ENCODE results near the gene CDCA4. TPM values are rescaled to one million over a fixed set of nuclear protein-coding genes. Genes with fewer than 3 reads are reported as not detected.
"Not testable (repeated sequence)": the region's sequence is repeated elsewhere in the genome, so short reads cannot be mapped to it uniquely, and the experiment has no call there.

The CDCA4 gene
- total RNA-seq, 1 donor from 2014 or later = 47.7 TPM

GRCh38 chr14:105063506-105063905, 42.6 kb upstream of the CDCA4 start:
- Mint-ChIP-seq H3K4me3 (ENCODE audit: low read depth) (peak overlapping the region; percentile 87), H3K4me1 (ENCODE audit: low read depth) (peaks cover 50% of the 10 kb centered on the region), H3K36me3 (ENCODE audit: low read depth) (peaks cover 29% of the 10 kb centered on the region), H3K27ac (peak overlapping the region; percentile 88)
- H3K9me3 Mint-ChIP-seq; DNase-seq (ENCODE audit: low spot score); H3K27me3 Mint-ChIP-seq (ENCODE audit: low read depth): not testable (repeated sequence)
- intact Hi-C loops (cut with micrococcal nuclease) = loop anchor here (10.0 kb wide), 1 partner anchor 231 kb away; no protein-coding TSS in a partner anchor

GRCh38 chr14:105063056-105063455, 42.2 kb upstream of the CDCA4 start:
- no peaks in the 10 kb centered on the region for H3K27me3 Mint-ChIP-seq (ENCODE audit: low read depth)
- H3K4me1 Mint-ChIP-seq (ENCODE audit: low read depth) = peaks cover 54% of the 10 kb centered on the region
- peaks cover 29% of the 10 kb centered on the region for H3K36me3 Mint-ChIP-seq (ENCODE audit: low read depth)
- peak overlapping the region; percentile 87 for H3K4me3 Mint-ChIP-seq (ENCODE audit: low read depth)
- H3K27ac Mint-ChIP-seq = peak overlapping the region; percentile 77
- H3K9me3 Mint-ChIP-seq = no peaks in the 10 kb centered on the region
- no peak for DNase-seq (ENCODE audit: low spot score)
- intact Hi-C loops (cut with micrococcal nuclease) = loop anchor here (10.0 kb wide), 1 partner anchor 232 kb away; no protein-coding TSS in a partner anchor

GRCh38 chr14:105062048-105062433, 41.2 kb upstream of the CDCA4 start:
- Mint-ChIP-seq H3K27ac (peak overlapping the region; percentile 89), H3K36me3 (ENCODE audit: low read depth) (peaks cover 35% of the 10 kb centered on the region), H3K9me3 (no peaks in the 10 kb centered on the region), H3K4me1 (ENCODE audit: low read depth) (peaks cover 49% of the 10 kb centered on the region), H3K27me3 (ENCODE audit: low read depth) (no peaks in the 10 kb centered on the region), H3K4me3 (ENCODE audit: low read depth) (peak overlapping the region; percentile 87)
- intact Hi-C loops (cut with micrococcal nuclease) = loop anchor here (10.0 kb wide), 1 partner anchor 233 kb away; no protein-coding TSS in a partner anchor
- DNase-seq (ENCODE audit: low spot score) = no peak

- H3K4me1 Mint-ChIP-seq (ENCODE audit: low read depth) = peaks cover 48% of the 10 kb centered on the region
- no peaks in the 10 kb centered on the region for H3K27me3 Mint-ChIP-seq (ENCODE audit: low read depth)
- peak overlapping the region; percentile 87 for H3K4me3 Mint-ChIP-seq (ENCODE audit: low read depth)
- peaks cover 39% of the 10 kb centered on the region for H3K36me3 Mint-ChIP-seq (ENCODE audit: low read depth)
- peak overlapping the region; percentile 89 for H3K27ac Mint-ChIP-seq
- intact Hi-C loops (cut with micrococcal nuclease) = loop anchor here (2.0 to 10.0 kb wide), 2 partner anchors 17 to 233 kb away; no protein-coding TSS in a partner anchor
- H3K9me3 Mint-ChIP-seq = no peaks in the 10 kb centered on the region
- DNase-seq (ENCODE audit: low spot score) = no peak
Measured at GRCh38 chr14:105061428-105062047, 40.7 kb upstream of the CDCA4 start.

GRCh38 chr14:105060751-105061427, 40.0 kb upstream of the CDCA4 start:
- no peak for DNase-seq (ENCODE audit: low spot score)
- Mint-ChIP-seq H3K27me3 (ENCODE audit: low read depth) (no peaks in the 10 kb centered on the region), H3K9me3 (no peaks in the 10 kb centered on the region), H3K4me3 (ENCODE audit: low read depth) (peak overlapping the region; percentile 76), H3K36me3 (ENCODE audit: low read depth) (peaks cover 39% of the 10 kb centered on the region), H3K4me1 (ENCODE audit: low read depth) (peaks cover 46% of the 10 kb centered on the region), H3K27ac (peak overlapping the region; percentile 97)
- intact Hi-C loops (cut with micrococcal nuclease) = loop anchor here (1.0 to 10.0 kb wide), 3 partner anchors 16 to 234 kb away; no protein-coding TSS in a partner anchor

GRCh38 chr14:105059925-105060565, 39.2 kb upstream of the CDCA4 start:
- H3K4me3 Mint-ChIP-seq (ENCODE audit: low read depth) = peak overlapping the region; percentile 76
- peaks cover 46% of the 10 kb centered on the region for H3K4me1 Mint-ChIP-seq (ENCODE audit: low read depth)
- no peaks in the 10 kb centered on the region for H3K9me3 Mint-ChIP-seq
- intact Hi-C loops (cut with micrococcal nuclease) = loop anchor here (1.0 to 10.0 kb wide), 4 partner anchors 15 to 421 kb away; no protein-coding TSS in a partner anchor
- H3K27ac Mint-ChIP-seq = peak overlapping the region; percentile 97
- DNase-seq (ENCODE audit: low spot score) = no peak
- peaks cover 45% of the 10 kb centered on the region for H3K36me3 Mint-ChIP-seq (ENCODE audit: low read depth)
- H3K27me3 Mint-ChIP-seq (ENCODE audit: low read depth) = no peaks in the 10 kb centered on the region

- H3K36me3 Mint-ChIP-seq (ENCODE audit: low read depth) = peaks cover 40% of the 10 kb centered on the region
- no peaks in the 10 kb centered on the region for H3K9me3 Mint-ChIP-seq
- DNase-seq (ENCODE audit: low spot score) = no peak
- intact Hi-C loops (cut with micrococcal nuclease) = loop anchor here (2.0 kb wide), 1 partner anchor 422 kb away; no protein-coding TSS in a partner anchor
- peak overlapping the region; percentile 97 for H3K27ac Mint-ChIP-seq
- H3K4me1 Mint-ChIP-seq (ENCODE audit: low read depth) = peaks cover 41% of the 10 kb centered on the region
- peak overlapping the region; percentile 76 for H3K4me3 Mint-ChIP-seq (ENCODE audit: low read depth)
- H3K27me3 Mint-ChIP-seq (ENCODE audit: low read depth) = no peaks in the 10 kb centered on the region
Measured at GRCh38 chr14:105059035-105059924, 38.4 kb upstream of the CDCA4 start.

- DNase-seq (ENCODE audit: low spot score) = no peak
- intact Hi-C loops (cut with micrococcal nuclease) = loop anchor here (2.0 kb wide), 1 partner anchor 422 kb away; no protein-coding TSS in a partner anchor
- Mint-ChIP-seq H3K9me3 (no peaks in the 10 kb centered on the region), H3K4me3 (ENCODE audit: low read depth) (no peak overlapping the region), H3K27me3 (ENCODE audit: low read depth) (no peaks in the 10 kb centered on the region), H3K27ac (peak overlapping the region; percentile 97), H3K36me3 (ENCODE audit: low read depth) (peaks cover 41% of the 10 kb centered on the region), H3K4me1 (ENCODE audit: low read depth) (peaks cover 38% of the 10 kb centered on the region)
Measured at GRCh38 chr14:105058521-105059034, 37.7 kb upstream of the CDCA4 start.

GRCh38 chr14:105056303-105056831, 35.5 kb upstream of the CDCA4 start:
- peaks cover 47% of the 10 kb centered on the region for H3K36me3 Mint-ChIP-seq (ENCODE audit: low read depth)
- intact Hi-C loops (cut with micrococcal nuclease) = no loop called here
- H3K4me1 Mint-ChIP-seq (ENCODE audit: low read depth) = peaks cover 26% of the 10 kb centered on the region
- no peak for DNase-seq (ENCODE audit: low spot score)
- H3K4me3 Mint-ChIP-seq (ENCODE audit: low read depth) = no peak overlapping the region
- H3K27ac Mint-ChIP-seq = no peak overlapping the region
- H3K27me3 Mint-ChIP-seq (ENCODE audit: low read depth) = no peaks in the 10 kb centered on the region
- H3K9me3 Mint-ChIP-seq = no peaks in the 10 kb centered on the region

GRCh38 chr14:105055736-105056302, 34.9 kb upstream of the CDCA4 start:
- Mint-ChIP-seq H3K4me1 (ENCODE audit: low read depth) (peaks cover 25% of the 10 kb centered on the region), H3K4me3 (ENCODE audit: low read depth) (no peak overlapping the region), H3K27ac (no peak overlapping the region), H3K27me3 (ENCODE audit: low read depth) (no peaks in the 10 kb centered on the region), H3K36me3 (ENCODE audit: low read depth) (peaks cover 51% of the 10 kb centered on the region), H3K9me3 (no peaks in the 10 kb centered on the region)
- intact Hi-C loops (cut with micrococcal nuclease) = no loop called here
- DNase-seq (ENCODE audit: low spot score) = no peak

GRCh38 chr14:105055334-105055733, 34.5 kb upstream of the CDCA4 start:
- Mint-ChIP-seq H3K4me1 (ENCODE audit: low read depth) (peaks cover 20% of the 10 kb centered on the region), H3K27ac (no peak overlapping the region), H3K36me3 (ENCODE audit: low read depth) (peaks cover 47% of the 10 kb centered on the region), H3K27me3 (ENCODE audit: low read depth) (no peaks in the 10 kb centered on the region), H3K9me3 (no peaks in the 10 kb centered on the region), H3K4me3 (ENCODE audit: low read depth) (no peak overlapping the region)
- no peak for DNase-seq (ENCODE audit: low spot score)
- intact Hi-C loops (cut with micrococcal nuclease) = no loop called here
